HEK293 (cell line): ENCODE data around the gene NRG2.

Source experiments
- CTCF ChIA-PET: fragments of 350-600 bp; formaldehyde crosslinking; extraction: SDS; loops from one replicate; lab custom pipeline; 2021; ENCODE audit warnings: antibody characterized with exemption; lab: Yijun Ruan, JAX
- POLR2A ChIA-PET: fragments of 300-600 bp; formaldehyde crosslinking; extraction: SDS; loops from one replicate; lab custom pipeline; 2020; ENCODE audit warnings: antibody characterized with exemption, inconsistent platforms; lab: Yijun Ruan, JAX
- H3K27ac ChIP-seq: fragments of 200-500 bp; sonication (Bioruptor generic); 2 replicates; pipeline ENCODE4 v1.5.1; 2014; ENCODE audit warnings: low read depth, low read length, control low read depth, inconsistent platforms; ENCODE audit errors: extremely low read depth
- H3K36me3 ChIP-seq, 2 experiments: fragments of 200-500 bp in 1 of 2; sonication (Bioruptor generic) in 1 of 2; 1 replicate in 1 of 2; 2 replicates in 1 of 2; pipeline ENCODE4 v1.5.1; 2014 to 2017; ENCODE audit warnings: inconsistent platforms in 2 of 2, low read length in 2 of 2; ENCODE audit not compliant: control insufficient read depth in 2 of 2, insufficient read depth in 1 of 2
- H3K4me1 ChIP-seq: fragments of 200-500 bp; sonication (Bioruptor generic); 2 replicates; pipeline ENCODE4 v1.5.1; 2014; ENCODE audit warnings: mild to moderate bottlenecking, low read length, inconsistent platforms; ENCODE audit not compliant: control insufficient read depth, insufficient read depth
- H3K4me3 ChIP-seq: 2 replicates; pipeline ENCODE4 v1.5.1; 2011; ENCODE audit warnings: low read depth, mild to moderate bottlenecking, control low read depth, low read length, moderate library complexity
- H3K9me3 ChIP-seq: fragments of 200-500 bp; sonication (Bioruptor generic); 2 replicates; pipeline ENCODE4 v1.5.1; 2014; ENCODE audit warnings: low read depth, low read length, inconsistent platforms; ENCODE audit not compliant: control insufficient read depth, insufficient read depth
- BCL11A ChIP-seq: fragments of 450-650 bp; formaldehyde crosslinking; IDR thresholded peaks from 2 replicates; pipeline ENCODE4 v1.5.1; 2016; ENCODE audit warnings: low read depth, missing biosample characterization, missing genetic modification characterization
- RBAK ChIP-seq: fragments of 450-650 bp; formaldehyde crosslinking; IDR thresholded peaks from 2 replicates; pipeline ENCODE4 v1.5.1; 2016; ENCODE audit warnings: missing biosample characterization, missing genetic modification characterization
- ZFP37 ChIP-seq: fragments of 450-650 bp; formaldehyde crosslinking; IDR thresholded peaks from 2 replicates; pipeline ENCODE4 v1.5.1; 2016; ENCODE audit warnings: missing biosample characterization, missing genetic modification characterization
- ZNF169 ChIP-seq: fragments of 450-650 bp; formaldehyde crosslinking; IDR thresholded peaks from 2 replicates; pipeline ENCODE4 v1.5.1; 2016; ENCODE audit warnings: missing biosample characterization, missing genetic modification characterization
- ZNF184 ChIP-seq: fragments of 450-650 bp; IDR thresholded peaks from 2 replicates; pipeline ENCODE4 v1.5.1; 2018; ENCODE audit warnings: missing biosample characterization, mild to moderate bottlenecking, missing genetic modification characterization
- ZNF223 ChIP-seq: fragments of 450-650 bp; formaldehyde crosslinking; IDR thresholded peaks from 2 replicates; pipeline ENCODE4 v1.5.1; 2016; ENCODE audit warnings: missing biosample characterization, missing genetic modification characterization
- ZNF311 ChIP-seq: fragments of 450-650 bp; formaldehyde crosslinking; IDR thresholded peaks from 2 replicates; pipeline ENCODE4 v1.5.1; 2017; ENCODE audit warnings: missing biosample characterization, missing genetic modification characterization, borderline replicate concordance
- ZNF324 ChIP-seq: fragments of 450-650 bp; formaldehyde crosslinking; IDR thresholded peaks from 2 replicates; pipeline ENCODE4 v1.5.1; 2016; ENCODE audit warnings: missing biosample characterization, missing genetic modification characterization
- ZNF426 ChIP-seq: fragments of 450-650 bp; formaldehyde crosslinking; IDR thresholded peaks from 2 replicates; pipeline ENCODE4 v1.5.1; 2017; ENCODE audit warnings: missing biosample characterization, missing genetic modification characterization, mild to moderate bottlenecking, inconsistent platforms, moderate library complexity
- ZNF514 ChIP-seq: fragments of 450-650 bp; formaldehyde crosslinking; IDR thresholded peaks from 2 replicates; pipeline ENCODE4 v1.5.1; 2016; ENCODE audit warnings: missing biosample characterization, missing genetic modification characterization
- ZNF610 ChIP-seq: fragments of 450-650 bp; formaldehyde crosslinking; IDR thresholded peaks from 2 replicates; pipeline ENCODE4 v1.5.1; 2016; ENCODE audit warnings: missing biosample characterization, missing genetic modification characterization, borderline replicate concordance
- ZNF629 ChIP-seq: fragments of 450-650 bp; formaldehyde crosslinking; IDR thresholded peaks from 2 replicates; pipeline ENCODE4 v1.5.1; 2017; ENCODE audit warnings: missing biosample characterization, missing genetic modification characterization
- ZNF768 ChIP-seq: fragments of 450-650 bp; formaldehyde crosslinking; IDR thresholded peaks from 2 replicates; pipeline ENCODE4 v1.5.1; 2018; ENCODE audit warnings: missing biosample characterization, mild to moderate bottlenecking, missing genetic modification characterization
- ZNF830 ChIP-seq: fragments of 450-650 bp; IDR thresholded peaks from 2 replicates; pipeline ENCODE4 v1.5.0; 2018; ENCODE audit warnings: missing biosample characterization, missing genetic modification characterization, low read depth, mild to moderate bottlenecking, moderate library complexity
- ZSCAN18 ChIP-seq: fragments of 450-650 bp; formaldehyde crosslinking; IDR thresholded peaks from 2 replicates; pipeline ENCODE4 v1.5.1; 2016; ENCODE audit warnings: missing biosample characterization, missing genetic modification characterization
- TF ChIP-seq, protein P1 (sequence below): fragments of 450-650 bp; formaldehyde crosslinking; IDR thresholded peaks from 2 replicates; pipeline ENCODE4 v1.5.1; 2016; ENCODE audit warnings: missing biosample characterization, missing genetic modification characterization
- TF ChIP-seq, protein P2 (sequence below): fragments of 450-650 bp; formaldehyde crosslinking; IDR thresholded peaks from 2 replicates; pipeline ENCODE4 v1.5.1; 2016; ENCODE audit warnings: missing biosample characterization, missing genetic modification characterization

The NRG2 gene

GRCh38 chr5:139838381-139839197 lies 204.5 kb downstream of the NRG2 start:
- ChIA-PET POLR2A (no interaction called here), CTCF (interaction anchor here (1.4 to 1.7 kb wide), 2 partner anchors 51 to 130 kb away, joined by 4 to 9 read pairs; no protein-coding TSS in a partner anchor)
- Histone ChIP-seq H3K9me3 (no peaks in the 10 kb centered on the region), H3K27ac (no peak overlapping the region), H3K36me3 (no peaks in the 10 kb centered on the region), H3K4me1 (no peaks in the 10 kb centered on the region), H3K4me3 (no peak overlapping the region)
- TF ChIP-seq ZNF184 (no peak), ZSCAN18 (tag by site-specific recombination) (no peak), ZFP37 (tag by site-specific recombination) (no peak), ZNF514 (no peak), ZNF768 (no peak), ZNF830 (tag by site-specific recombination) (no peak)

DNA sequence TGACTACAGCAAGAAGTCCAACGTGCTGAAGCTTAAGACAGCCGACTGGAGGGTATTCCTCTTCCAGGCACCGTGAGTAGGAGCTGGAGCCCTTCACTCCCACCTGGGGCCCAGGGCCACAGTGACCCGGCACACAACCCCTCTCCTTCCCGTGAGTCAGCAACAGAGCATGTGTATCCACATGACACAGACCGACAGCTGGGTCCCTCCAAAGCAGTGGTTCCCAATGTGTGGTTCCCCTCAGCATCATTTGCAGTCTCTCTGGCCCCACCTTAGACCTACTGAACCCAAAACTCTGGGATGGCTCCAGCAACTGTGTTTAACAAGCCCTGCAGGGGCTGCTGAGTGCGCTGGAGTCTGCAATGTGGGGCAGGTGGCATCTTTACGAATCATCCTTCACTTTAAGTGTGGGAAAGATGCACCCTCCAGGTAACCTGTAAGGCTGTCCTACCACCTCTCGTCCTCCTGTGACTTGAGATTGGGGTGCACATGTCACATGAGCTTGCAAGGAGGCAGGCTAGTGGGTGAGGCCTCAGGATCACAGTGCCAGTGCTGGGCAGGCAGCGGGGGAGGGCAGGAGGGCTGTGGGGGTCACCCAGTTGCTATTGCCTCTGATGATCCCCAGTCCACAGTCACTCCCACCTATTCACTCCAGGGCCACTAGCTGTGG lies 205.3 kb downstream of the NRG2 start:
- no peak for TF ChIP-seq ZNF426 (tag by site-specific recombination)
- TF ChIP-seq RBAK (tag by site-specific recombination): no peak
- TF ChIP-seq, protein P1, sequence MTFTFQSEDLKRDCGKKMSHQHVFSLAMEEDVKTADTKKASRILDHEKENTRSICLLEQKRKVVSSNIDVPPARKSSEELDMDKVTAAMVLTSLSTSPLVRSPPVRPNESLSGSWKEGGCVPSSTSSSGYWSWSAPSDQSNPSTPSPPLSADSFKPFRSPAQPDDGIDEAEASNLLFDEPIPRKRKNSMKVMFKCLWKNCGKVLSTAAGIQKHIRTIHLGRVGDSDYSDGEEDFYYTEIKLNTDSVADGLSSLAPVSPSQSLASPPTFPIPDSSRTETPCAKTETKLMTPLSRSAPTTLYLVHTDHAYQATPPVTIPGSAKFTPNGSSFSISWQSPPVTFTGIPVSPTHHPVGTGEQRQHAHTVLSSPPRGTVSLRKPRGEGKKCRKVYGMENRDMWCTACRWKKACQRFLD: no peak
- TF ChIP-seq ZNF324 (tag by site-specific recombination): no peak
- no peak for TF ChIP-seq ZNF169 (tag by site-specific recombination)
- TF ChIP-seq, protein P2, sequence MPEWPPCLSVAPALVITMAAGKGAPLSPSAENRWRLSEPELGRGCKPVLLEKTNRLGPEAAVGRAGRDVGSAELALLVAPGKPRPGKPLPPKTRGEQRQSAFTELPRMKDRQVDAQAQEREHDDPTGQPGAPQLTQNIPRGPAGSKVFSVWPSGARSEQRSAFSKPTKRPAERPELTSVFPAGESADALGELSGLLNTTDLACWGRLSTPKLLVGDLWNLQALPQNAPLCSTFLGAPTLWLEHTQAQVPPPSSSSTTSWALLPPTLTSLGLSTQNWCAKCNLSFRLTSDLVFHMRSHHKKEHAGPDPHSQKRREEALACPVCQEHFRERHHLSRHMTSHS (tag by site-specific recombination): no peak
- TF ChIP-seq ZNF311 (tag by site-specific recombination): no peak
- TF ChIP-seq ZNF629 (tag by site-specific recombination): no peak

GRCh38 chr5:139836469-139837208 lies 206.5 kb downstream of the NRG2 start:
- H3K27ac ChIP-seq: no peak overlapping the region
- H3K4me3 ChIP-seq: no peak overlapping the region
- no peaks in the 10 kb centered on the region for H3K4me1 ChIP-seq
- TF ChIP-seq ZNF223 (tag by site-specific recombination) (no peak), BCL11A (0 out of 2 replicates have a peak, but pooled peaks have one; percentile 22), ZNF610 (tag by site-specific recombination) (no peak)
- CTCF ChIA-PET: interaction anchor here (0.7 to 1.3 kb wide), 2 partner anchors 49 to 166 kb away, joined by 3 to 4 read pairs; no protein-coding TSS in a partner anchor
- H3K9me3 ChIP-seq: no peaks in the 10 kb centered on the region
- POLR2A ChIA-PET: no interaction called here
- H3K36me3 ChIP-seq: no peaks in the 10 kb centered on the region

More for the DNA sequence above, 205.3 kb downstream of the NRG2 start:
- Histone ChIP-seq H3K9me3 (no peaks in the 10 kb centered on the region), H3K4me1 (no peaks in the 10 kb centered on the region), H3K4me3 (no peak overlapping the region), H3K36me3 (no peaks in the 10 kb centered on the region), H3K27ac (no peak overlapping the region)
- ChIA-PET POLR2A (no interaction called here), CTCF (interaction anchor here (1.4 to 1.7 kb wide), 2 partner anchors 51 to 131 kb away, joined by 4 to 9 read pairs; no protein-coding TSS in a partner anchor)
